ENCODE data around the gene SND1. TPM values are rescaled to one million over a fixed set of nuclear protein-coding genes. Genes with fewer than 3 reads are reported as not detected.

Gene SND1
- total RNA-seq, 2 donors from 2014 or later = 146 to 155 TPM

GRCh38 chr7:127933146-127933545, 281.2 kb downstream of the SND1 start:
- no peak for ATAC-seq
- intact Hi-C loops (cut with DNase I) = no loop called here

DNA sequence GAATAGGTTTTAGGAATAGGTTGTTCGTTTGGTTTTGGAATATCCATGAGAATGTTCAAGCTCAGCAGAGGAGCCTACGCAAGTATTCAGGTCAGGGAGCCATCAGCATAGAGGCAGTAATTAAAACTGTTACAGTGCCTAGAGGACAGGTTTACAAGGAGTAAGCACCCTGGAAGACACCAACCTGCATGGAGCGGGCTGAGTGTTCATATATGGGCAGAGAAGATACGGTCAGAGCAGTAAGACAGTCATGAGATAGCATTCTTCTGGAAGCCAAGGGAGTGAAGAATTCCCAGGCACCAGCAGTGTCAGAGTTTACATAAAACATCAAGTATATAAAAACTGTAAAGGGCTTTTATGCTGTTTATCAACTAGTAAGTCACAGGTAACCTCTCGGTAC, 282.7 kb downstream of the SND1 start:
- TF ChIP-seq POLR2A (IDR thresholded peaks at IDR 0.05) (no peak), CTCF (IDR thresholded peaks at IDR 0.05) (no peak)

More at GRCh38 chr7:127933146-127933545, 281.2 kb downstream of the SND1 start:
- Histone ChIP-seq H3K27ac (no peak overlapping the region), H3K9me3 (no peaks in the 10 kb centered on the region), H3K27me3 (no peaks in the 10 kb centered on the region), H3K36me3 (replicated peaks in 1 of 2; ENCODE audit: insufficient read depth in 1 of 2, low read depth in 2 of 2) (peaks cover 0 to 7% of the 10 kb centered on the region in 2 donors), H3K4me3 (no peak overlapping the region), H3K4me1 (peaks cover 20% of the 10 kb centered on the region)
- no peak for TF ChIP-seq POLR2A (IDR thresholded peaks at IDR 0.05)
- TF ChIP-seq CTCF (IDR thresholded peaks at IDR 0.05) = no peak
- DNase-seq = no peak
- WGBS, 2 donors = 89% methylated on average over 4 of the region's 4 CpGs

GRCh38 chr7:127935847-127936376, 283.9 kb downstream of the SND1 start:
- DNase-seq (peak in 2 of 4 donors; percentile 3 to 13), ATAC-seq (no peak)
- Histone ChIP-seq H3K27ac (no peak overlapping the region), H3K27me3 (no peaks in the 10 kb centered on the region), H3K9me3 (no peaks in the 10 kb centered on the region), H3K4me3 (no peak overlapping the region), H3K36me3 (replicated peaks in 1 of 2; ENCODE audit: insufficient read depth in 1 of 2, low read depth in 2 of 2) (no peaks in the 10 kb centered on the region), H3K4me1 (peaks cover 15% of the 10 kb centered on the region)
- TF ChIP-seq POLR2A (IDR thresholded peaks at IDR 0.05) = no peak
- no peak for TF ChIP-seq CTCF (IDR thresholded peaks at IDR 0.05)
- intact Hi-C loops (cut with DNase I) = no loop called here
- WGBS, 2 donors = 49 to 62% methylated on average over 6 of the region's 6 CpGs

More for the DNA sequence above, 282.7 kb downstream of the SND1 start:
- DNase-seq (no peak), ATAC-seq (no peak)
- 89 to 90% methylated on average over 5 of the region's 5 CpGs for WGBS, 2 donors
- H3K4me1 ChIP-seq = peaks cover 15% of the 10 kb centered on the region
- H3K36me3 ChIP-seq (replicated peaks in 1 of 2; ENCODE audit: insufficient read depth in 1 of 2, low read depth in 2 of 2) = peaks cover 0 to 3% of the 10 kb centered on the region in 2 donors
- intact Hi-C loops (cut with DNase I) = no loop called here
- H3K9me3 ChIP-seq = no peaks in the 10 kb centered on the region
- H3K27me3 ChIP-seq = no peaks in the 10 kb centered on the region
- H3K27ac ChIP-seq = no peak overlapping the region
- no peak overlapping the region for H3K4me3 ChIP-seq

GRCh38 chr7:127937066-127937680, 285.2 kb downstream of the SND1 start:
- no peaks in the 10 kb centered on the region for H3K36me3 ChIP-seq (replicated peaks in 1 of 2; ENCODE audit: insufficient read depth in 1 of 2, low read depth in 2 of 2)
- DNase-seq (no peak), ATAC-seq (no peak)
- H3K4me3 ChIP-seq = no peak overlapping the region
- no peaks in the 10 kb centered on the region for H3K9me3 ChIP-seq
- no peak for TF ChIP-seq CTCF (IDR thresholded peaks at IDR 0.05)
- no peak for TF ChIP-seq POLR2A (IDR thresholded peaks at IDR 0.05)
- H3K4me1 ChIP-seq = peaks cover 9% of the 10 kb centered on the region
- 83 to 88% methylated on average over 3 of the region's 3 CpGs for WGBS, 2 donors
- intact Hi-C loops (cut with DNase I) = no loop called here
- no peak overlapping the region for H3K27ac ChIP-seq
- H3K27me3 ChIP-seq = no peaks in the 10 kb centered on the region

DNA sequence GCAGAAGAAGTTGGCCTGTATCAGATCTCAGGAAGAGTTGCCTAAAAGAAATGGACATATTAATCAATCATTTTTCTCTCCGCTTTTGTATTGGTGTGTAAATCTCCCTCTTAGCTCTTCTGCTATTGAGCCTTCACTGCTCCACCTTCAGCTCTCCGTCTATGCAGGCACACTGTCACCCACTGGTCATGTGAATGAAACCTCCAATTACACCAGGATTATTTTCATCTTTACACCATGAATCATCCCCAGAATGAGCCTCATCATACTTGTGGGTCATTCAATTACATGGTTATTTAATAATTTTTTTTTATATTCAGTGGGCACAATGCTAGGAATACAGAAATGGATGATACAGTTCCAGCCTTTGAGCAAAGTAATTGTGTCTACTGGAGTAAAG, 286.6 kb downstream of the SND1 start:
- Histone ChIP-seq H3K27me3 (no peaks in the 10 kb centered on the region), H3K4me1 (peaks cover 9% of the 10 kb centered on the region), H3K27ac (no peak overlapping the region), H3K4me3 (no peak overlapping the region), H3K36me3 (replicated peaks in 1 of 2; ENCODE audit: insufficient read depth in 1 of 2, low read depth in 2 of 2) (no peaks in the 10 kb centered on the region), H3K9me3 (no peaks in the 10 kb centered on the region)
- no peak for TF ChIP-seq CTCF (IDR thresholded peaks at IDR 0.05)
- no peak for TF ChIP-seq POLR2A (IDR thresholded peaks at IDR 0.05)
- intact Hi-C loops (cut with DNase I) = no loop called here
- DNase-seq (no peak), ATAC-seq (no peak)
- 92% methylated on average over 2 of the region's 2 CpGs for WGBS, 2 donors

All from body of pancreas (tissue), 4 donors.